ENCODE measurements around the gene OR12D3.

GRCh38 chr6:29414588-29414987 lies 39.5 kb upstream of the OR12D3 start, which contains the start of gene OR12D1:
- TF ChIP-seq CTCF (IDR thresholded peaks at IDR 0.05) = no peak
- no peak for TF ChIP-seq PHF8 (IDR thresholded peaks at IDR 0.05; ENCODE audit: borderline replicate concordance, low read depth)
- no peak for TF ChIP-seq POLR2A (IDR thresholded peaks at IDR 0.05; ENCODE audit: low read length)
- TF ChIP-seq CHD2 (IDR thresholded peaks at IDR 0.05; ENCODE audit: low read length, partially characterized antibody) = no peak
- TF ChIP-seq RFX5 (IDR thresholded peaks at IDR 0.05) = no peak

Data from A549 (cell line).